Esophagus mucosa (tissue), 1 donor: ENCODE data around the gene ZNF366. TPM values are rescaled to one million over a fixed set of nuclear protein-coding genes. Genes with fewer than 3 reads are reported as not detected.

Experiments
- ATAC-seq: fragments of 200-7000 bp; cut with Tn5 transposase; one replicate; pipeline ENCODE4 v1.9.1; 2020
- total RNA-seq: library from RNA; stranded (reverse); gene quantifications from one replicate; pipeline ENCODE4 v1.2.4, GENCODE V29; 2023
- donor health status: DM: yes; HTN: yes; CAD: no.

The ZNF366 gene
- total RNA-seq, 1 donor from 2014 or later, result 1.1 TPM

GRCh38 chr5:72464071-72464470 is 43.1 kb downstream of the ZNF366 start:
- peak; percentile 27 for ATAC-seq

GRCh38 chr5:72463449-72464052 is 43.7 kb downstream of the ZNF366 start:
- peak; percentile 14 for ATAC-seq

- no peak for ATAC-seq
Measured at GRCh38 chr5:72460413-72460812, 46.8 kb downstream of the ZNF366 start.

GRCh38 chr5:72459913-72460312 is 47.3 kb downstream of the ZNF366 start:
- no peak for ATAC-seq

- no peak for ATAC-seq
Measured at GRCh38 chr5:72459089-72459661, 48.0 kb downstream of the ZNF366 start.

- no peak for ATAC-seq
Measured at GRCh38 chr5:72458407-72458806, 48.8 kb downstream of the ZNF366 start.

- no peak for ATAC-seq
Measured at GRCh38 chr5:72457491-72457890, 49.7 kb downstream of the ZNF366 start.

- no peak for ATAC-seq
Measured at GRCh38 chr5:72456391-72457074, 50.7 kb downstream of the ZNF366 start.

GRCh38 chr5:72455476-72455875 is 51.7 kb downstream of the ZNF366 start:
- ATAC-seq, result no peak

GRCh38 chr5:72454996-72455395 is 52.2 kb downstream of the ZNF366 start:
- ATAC-seq, result no peak

- no peak for ATAC-seq
Measured at GRCh38 chr5:72453246-72453775, 53.9 kb downstream of the ZNF366 start.

- peak; percentile 61 for ATAC-seq
Measured at GRCh38 chr5:72452515-72453245, 54.5 kb downstream of the ZNF366 start.

- ATAC-seq, result peak; percentile 51
Measured at GRCh38 chr5:72451741-72452505, 55.3 kb downstream of the ZNF366 start.

GRCh38 chr5:72448368-72448767 is 58.8 kb downstream of the ZNF366 start:
- no peak for ATAC-seq

GRCh38 chr5:72447751-72448150 is 59.5 kb downstream of the ZNF366 start:
- no peak for ATAC-seq

- ATAC-seq, result no peak
Measured at GRCh38 chr5:72445969-72446368, 61.2 kb downstream of the ZNF366 start.

- no peak for ATAC-seq
Measured at GRCh38 chr5:72443883-72444282, 63.3 kb downstream of the ZNF366 start.

- peak; percentile 63 for ATAC-seq
Measured at GRCh38 chr5:72441862-72442540, 65.2 kb downstream of the ZNF366 start.

GRCh38 chr5:72441094-72441723 is 66.0 kb downstream of the ZNF366 start:
- no peak for ATAC-seq

GRCh38 chr5:72440207-72440638 is 67.0 kb downstream of the ZNF366 start:
- no peak for ATAC-seq

- no peak for ATAC-seq
Measured at GRCh38 chr5:72439192-72439591, 68.0 kb downstream of the ZNF366 start.
